GM21786 (cell line): ENCODE data around the gene TNIK.
"Not testable (repeated sequence)": the region's sequence is repeated elsewhere in the genome, so short reads cannot be mapped to it uniquely, and the experiment has no call there.

ENCODE experiments used
- ATAC-seq: cut with Tn5 transposase; IDR thresholded peaks from one replicate; pipeline ENCODE4 v1.9.1; 2021; ENCODE audit not compliant: unreplicated experiment

The TNIK gene

DNA sequence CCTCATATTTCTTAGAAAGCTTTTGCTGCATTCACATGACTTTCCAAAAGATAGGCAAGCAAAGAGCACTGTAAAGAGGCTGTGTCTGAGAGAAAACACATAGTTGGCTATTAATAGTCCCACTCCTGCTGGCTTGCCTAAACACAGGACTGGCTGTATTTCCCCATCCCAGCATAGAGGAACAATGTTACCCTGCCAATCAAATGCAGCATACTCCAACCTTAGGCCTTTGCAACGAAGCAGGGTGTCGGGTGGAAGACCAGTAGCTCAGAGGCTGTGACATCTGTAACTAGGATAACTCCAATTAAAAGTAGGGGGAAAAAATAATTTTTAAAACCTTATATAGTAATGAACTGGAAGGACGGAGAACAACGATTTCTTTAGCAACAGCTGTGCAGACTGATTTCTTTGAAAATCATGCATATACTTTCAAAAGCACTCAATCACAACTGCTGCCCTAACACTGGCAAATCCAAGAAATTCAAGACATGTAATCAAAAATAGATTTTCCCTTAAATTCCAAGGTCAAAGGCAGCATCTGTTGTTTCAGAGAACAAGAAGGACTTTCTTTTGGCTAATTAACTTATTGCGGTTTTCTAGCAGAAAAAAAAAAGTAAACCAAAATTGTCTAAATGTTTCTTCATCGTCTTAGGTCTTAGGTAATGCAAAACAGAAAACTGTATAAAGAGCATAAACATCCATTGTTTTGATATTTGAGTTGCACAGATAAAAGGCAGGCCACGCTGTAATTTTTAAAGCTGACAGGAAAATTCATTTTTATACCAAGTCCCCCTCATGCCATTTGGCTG, 139.3 kb downstream of the TNIK start:
- ATAC-seq, result no peak

DNA sequence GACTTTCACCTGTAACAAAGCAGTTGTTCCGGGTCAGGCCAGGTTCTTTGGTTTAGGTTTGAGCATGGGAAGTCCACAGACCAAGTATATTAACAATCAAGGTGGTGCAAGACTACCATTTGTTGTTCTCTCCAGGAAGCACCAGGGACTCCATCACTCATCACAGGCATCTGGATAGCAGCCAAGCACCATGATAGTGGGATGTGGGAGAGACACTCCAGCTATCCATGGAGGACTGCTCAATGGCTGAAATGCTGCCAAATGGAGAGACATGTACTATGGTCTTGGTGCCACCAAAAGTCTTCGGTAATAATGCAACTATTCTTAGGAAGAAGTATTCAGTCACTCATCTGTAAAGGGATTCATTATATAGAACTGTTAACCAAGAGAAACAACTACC, 143.0 kb downstream of the TNIK start:
- ATAC-seq, result no peak

DNA sequence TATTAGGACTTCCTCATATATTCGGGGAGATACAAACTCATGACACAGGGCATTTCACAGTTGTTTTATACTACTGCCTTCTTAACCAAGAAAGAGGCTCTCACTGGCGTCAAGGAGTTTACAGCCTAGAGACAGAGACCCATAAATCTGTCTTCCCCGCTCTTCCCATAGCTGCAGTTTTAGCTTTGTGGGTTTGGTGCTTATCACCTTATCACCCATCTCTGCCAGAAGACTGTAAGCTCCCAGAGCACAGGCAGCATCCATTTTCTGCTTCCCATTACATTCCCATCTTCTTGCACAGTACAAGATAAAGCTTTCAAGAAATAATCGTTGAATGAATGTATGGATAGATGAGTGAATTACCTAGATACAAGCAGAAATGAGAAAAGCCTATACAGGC, 144.3 kb downstream of the TNIK start:
- no peak for ATAC-seq

DNA sequence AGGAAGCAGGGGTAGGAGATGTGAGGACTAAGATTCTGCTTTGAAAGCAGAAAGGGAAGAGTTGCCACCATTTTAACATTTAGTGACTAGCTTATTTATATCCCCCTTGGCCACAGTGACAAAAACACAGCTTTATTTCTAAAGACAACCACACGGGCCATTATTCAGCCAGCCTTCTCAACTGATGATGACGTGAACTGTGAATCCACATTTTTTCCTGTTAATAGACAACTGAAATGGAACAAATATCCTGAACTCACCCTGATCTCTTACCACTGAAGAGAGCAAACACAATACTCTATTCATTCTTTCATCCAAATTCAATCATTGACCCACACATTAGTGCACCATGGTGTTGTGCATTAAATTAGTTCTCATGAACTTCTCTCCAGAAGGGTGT, 145.1 kb downstream of the TNIK start:
- no peak for ATAC-seq

DNA sequence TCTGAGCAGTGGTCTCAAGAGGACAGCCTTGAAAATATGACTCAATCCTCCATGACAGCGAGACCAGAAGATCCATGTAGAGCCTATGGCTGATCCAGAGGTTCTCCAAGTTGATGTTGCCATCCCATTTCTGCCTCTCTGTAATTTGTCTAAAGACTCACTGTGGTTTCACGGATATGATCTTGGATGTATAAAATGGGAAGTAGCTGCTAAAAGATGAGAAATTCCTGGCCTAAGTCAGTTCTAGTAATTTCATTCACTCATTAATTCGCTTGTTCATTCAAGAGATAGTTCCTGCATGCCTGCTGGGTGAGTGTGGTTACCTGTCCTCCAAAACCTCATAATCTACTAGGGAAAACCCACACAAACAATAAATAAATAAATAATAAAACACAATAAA, 145.9 kb downstream of the TNIK start:
- ATAC-seq, result no peak

DNA sequence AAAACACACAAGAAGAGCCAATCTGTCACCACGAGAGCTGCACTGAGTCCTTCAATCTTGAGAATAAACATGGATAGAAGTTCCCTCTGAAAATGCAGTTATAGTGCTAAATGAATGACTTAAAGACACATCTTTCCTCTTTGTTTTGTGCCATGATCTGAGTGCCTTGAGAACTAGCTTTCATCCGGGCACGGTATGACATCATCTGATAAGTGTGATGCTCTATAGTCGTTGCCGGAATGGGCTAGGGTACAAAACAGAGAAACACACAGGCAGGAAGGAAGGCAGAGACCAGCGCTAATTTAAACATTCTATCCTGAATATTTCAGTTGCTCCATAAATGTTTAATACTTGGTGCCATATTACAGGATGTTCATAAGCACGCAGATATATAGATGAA, 146.5 kb downstream of the TNIK start:
- ATAC-seq, result no peak

DNA sequence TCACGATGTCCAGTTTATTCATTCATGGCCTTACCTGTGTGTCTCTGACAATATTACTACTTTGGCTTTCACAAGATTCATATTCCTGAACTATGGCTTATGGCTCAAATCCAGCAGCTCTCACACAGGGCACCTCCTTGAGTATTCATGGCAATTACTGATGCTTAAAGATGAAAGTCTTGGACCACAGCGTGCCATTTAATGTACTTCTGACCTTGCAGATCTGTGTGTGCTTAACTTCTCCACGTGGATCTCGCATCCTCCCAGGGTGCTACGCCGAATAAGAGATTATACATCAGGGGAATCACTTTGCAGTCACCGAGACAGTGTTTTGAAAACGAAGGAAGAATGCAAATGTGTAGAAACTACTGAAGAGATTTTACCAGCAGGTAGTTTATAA, 147.5 kb downstream of the TNIK start:
- ATAC-seq, result no peak

DNA sequence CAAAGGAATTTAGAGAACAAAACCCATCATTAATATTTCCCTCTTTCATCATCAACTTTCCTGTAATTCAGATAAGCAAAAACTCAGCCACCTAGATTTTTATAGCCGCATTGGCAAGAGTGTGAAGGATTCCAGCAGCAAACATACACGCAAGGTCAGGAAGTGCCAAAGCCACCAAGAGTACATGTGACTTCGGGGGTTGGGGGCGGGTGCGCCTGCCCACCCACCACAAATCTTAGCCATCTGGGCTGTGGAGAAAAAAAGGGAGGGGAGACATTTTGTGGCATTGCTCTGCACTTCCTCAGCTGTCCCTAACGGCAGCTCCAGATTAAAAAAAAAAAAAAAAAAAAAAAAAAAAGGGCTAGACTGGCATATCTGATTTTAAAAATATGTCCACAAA, 148.4 kb downstream of the TNIK start:
- ATAC-seq, result no peak

DNA sequence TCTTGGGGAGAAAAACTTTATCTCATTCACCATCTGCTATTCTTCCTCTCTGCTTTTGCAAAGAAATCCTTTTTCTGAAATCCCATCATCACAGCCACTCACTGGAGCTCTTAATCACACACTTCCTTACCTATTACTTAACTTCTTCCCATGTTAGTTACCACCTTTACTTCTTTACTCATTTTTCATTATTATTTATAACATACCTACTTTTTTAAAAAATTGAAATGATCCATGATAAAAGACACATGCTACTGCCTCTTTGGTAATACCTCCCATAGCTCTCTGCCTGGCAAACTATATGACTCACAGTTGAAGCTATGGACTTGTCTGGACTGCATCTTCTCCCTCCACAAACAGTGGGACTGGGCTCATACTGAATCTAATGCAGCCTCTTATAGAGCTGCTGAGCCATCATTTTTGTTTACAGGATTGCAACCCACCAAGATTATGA, 150.3 kb downstream of the TNIK start:
- peak; percentile 50 for ATAC-seq

DNA sequence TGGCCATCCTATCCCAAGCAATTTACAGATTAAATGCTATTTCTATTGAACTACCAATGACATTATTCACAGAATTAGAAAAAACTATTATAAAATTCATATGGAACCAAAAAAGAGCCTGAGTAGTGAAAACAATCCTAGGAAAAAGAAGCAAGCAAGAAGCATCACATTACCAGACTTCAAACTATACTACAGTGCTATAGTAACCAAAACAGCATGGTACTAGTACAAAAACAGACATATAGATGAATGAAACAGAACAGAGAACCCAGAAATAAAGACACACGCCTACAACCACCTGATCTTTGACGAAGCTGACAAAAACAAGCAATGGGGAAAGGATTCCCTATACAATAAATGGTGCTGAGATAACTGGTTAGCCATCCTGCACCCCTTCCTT, 152.2 kb downstream of the TNIK start:
- no peak for ATAC-seq

DNA sequence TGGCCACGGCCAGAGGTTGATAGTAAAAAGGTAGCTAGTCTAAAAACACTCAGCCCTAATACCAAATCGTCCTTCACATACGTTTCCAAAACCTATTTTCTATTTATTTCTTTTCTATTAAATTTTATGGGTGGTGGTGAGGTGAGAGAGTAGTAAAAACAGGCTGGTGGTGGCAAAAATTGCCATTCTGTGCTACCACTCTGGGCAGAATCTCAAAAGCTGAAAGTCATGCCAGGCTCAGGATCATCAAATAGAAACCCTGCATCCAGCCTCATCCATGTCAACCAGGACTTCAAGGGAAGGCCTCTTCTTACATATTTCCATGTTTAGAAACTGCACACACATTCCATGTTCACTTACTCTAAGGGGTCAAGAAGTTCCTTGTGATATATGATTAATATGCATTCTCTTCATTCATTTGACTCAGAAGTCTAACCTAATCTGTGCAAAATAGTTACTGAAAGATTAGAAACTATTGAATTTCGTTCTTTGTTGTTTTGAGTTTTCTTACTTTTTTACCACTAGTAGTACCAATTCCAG, 153.1 kb downstream of the TNIK start:
- no peak for ATAC-seq

DNA sequence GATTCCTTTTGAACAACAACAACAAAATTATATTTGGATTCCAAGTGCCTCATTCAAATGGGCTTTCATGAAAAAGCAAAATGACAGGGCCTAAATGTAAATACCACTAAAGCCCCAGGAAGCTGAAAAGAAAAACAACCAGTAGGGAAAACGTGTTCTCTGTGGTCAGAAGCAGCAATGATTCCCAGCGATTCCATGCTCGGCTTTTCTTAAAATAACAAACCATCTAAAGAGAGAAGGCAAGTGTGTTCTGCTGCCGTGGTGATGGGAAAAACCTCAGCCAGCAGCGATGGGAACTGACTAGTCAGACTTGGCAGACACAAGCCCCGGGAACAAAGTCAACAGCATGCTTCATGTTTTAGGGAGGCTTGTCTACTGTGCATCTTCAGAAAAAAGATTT, 153.6 kb downstream of the TNIK start:
- no peak for ATAC-seq

DNA sequence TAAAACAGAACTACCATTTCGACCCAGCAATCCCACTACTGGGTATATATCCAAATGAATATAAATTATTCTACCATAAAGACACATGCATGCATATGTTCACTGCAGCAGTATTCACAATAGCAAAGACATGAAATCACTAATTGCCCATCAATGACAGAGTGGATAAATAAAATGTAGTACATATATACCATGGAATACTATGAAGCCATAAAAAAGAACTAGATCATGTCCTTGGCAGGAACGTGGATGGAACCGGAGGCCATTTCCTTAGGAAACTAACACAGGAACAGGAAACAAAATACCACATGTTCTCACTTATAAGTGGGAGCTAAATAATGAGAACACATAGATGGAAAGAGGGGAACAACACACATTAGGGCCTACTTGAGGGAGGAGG, 154.4 kb downstream of the TNIK start:
- ATAC-seq, result not testable (repeated sequence)

DNA sequence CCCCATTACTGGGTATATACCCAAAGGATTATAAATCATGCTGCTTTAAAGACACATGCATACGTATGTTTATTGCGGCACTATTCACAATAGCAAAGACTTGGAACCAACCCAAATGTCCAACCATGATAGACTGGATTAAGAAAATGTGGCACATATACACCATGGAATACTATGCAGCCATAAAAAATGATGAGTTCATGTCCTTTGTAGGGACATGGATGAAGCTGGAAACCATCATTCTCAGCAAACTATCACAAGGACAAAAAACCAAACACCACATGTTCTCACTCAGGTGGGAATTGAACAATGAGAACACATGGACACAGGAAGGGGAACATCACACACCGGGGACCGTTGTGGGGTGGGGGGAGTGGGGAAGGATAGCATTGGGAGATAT, 155.7 kb downstream of the TNIK start:
- not testable (repeated sequence) for ATAC-seq

DNA sequence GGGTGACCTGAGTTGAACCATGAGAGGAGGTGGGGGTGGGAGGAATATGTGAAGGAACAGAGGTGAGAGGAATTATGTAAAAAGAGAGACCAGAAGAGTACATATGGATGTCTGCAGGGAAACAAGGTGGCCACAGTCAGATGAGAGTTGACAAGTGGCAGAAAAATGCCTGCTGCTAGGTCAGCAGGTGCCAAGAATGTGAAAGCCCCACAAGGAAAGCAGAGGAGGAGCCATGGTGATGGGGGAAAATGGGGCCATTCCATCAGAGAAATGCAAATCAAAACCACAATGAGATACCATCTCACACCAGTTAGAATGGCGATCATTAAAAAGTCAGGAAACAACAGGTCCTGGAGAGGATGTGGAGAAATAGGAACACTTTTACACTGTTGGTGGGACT, 156.2 kb downstream of the TNIK start:
- not testable (repeated sequence) for ATAC-seq

DNA sequence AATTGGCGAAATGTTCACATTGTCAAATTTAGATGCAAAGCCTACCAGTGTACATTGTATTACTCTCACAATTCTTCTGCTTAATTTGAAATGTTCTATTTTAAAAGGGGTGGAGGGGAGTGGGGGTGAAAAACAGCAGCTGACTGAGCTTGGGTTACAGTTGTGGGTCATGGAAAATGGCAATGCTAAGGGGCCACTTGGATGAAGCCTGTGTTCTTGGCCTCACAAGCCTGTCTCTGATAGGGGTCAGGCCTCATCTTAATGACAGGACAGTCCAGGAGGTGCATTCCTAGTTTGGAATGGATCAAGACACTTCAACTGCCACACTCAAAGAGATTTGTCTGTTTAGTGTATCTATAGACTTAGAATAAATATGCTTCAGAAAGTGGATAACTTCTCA, 158.2 kb downstream of the TNIK start:
- ATAC-seq, result no peak

DNA sequence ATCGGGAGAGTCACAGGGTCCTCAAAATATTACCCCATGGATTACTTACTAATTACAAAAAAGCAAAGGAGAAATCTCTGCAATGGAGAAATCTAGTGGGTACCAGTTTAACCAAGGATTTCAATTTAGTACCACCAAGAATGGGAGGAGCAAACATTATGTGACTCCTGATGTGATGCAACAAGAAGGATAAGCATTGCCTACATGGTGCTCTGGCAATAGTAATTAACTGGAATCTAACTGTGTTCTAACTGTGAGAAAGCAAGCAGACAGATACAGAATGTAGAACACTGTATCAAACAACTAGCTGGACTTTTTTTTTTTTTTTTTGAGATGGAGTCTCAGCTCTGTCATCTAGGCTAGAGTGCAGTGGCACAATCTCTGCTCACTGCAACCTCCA, 159.2 kb downstream of the TNIK start:
- no peak for ATAC-seq

DNA sequence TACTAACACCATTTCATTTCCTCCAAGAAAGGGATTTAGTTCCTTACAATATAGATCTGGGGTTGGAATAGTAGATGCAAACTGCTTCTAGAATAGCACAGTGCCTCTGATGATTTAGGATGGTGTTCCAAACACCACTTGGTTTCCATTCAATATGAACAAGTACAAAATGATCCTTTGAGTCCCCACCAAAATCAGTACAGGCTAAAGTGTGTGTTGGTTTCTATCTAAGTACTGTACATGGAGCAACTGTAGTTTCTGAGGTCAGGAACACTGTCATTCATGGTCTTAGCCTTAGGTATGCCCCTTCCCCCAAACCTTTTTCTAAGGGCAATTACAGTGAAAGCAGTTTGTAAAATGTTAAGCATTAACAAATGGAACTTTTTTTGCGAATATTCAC, 162.3 kb downstream of the TNIK start:
- ATAC-seq, result no peak

DNA sequence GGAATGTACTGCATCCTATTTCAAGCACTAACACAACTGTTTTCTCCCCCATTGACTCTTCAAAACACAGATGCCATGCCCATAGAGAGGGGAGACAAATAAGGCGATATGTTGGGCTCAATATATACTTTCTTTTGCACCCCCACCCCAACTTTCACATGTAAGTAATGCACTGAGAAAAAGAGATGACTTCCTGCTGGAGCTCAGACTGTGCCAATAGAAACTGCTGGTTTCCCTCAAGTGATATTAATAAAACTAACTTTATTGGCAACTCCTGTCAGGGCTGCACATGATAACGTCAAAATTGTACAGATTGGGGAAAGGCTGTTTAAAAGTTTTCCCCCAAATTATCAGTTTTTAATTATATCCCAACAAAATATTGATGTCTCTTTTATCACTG, 163.0 kb downstream of the TNIK start:
- no peak for ATAC-seq

DNA sequence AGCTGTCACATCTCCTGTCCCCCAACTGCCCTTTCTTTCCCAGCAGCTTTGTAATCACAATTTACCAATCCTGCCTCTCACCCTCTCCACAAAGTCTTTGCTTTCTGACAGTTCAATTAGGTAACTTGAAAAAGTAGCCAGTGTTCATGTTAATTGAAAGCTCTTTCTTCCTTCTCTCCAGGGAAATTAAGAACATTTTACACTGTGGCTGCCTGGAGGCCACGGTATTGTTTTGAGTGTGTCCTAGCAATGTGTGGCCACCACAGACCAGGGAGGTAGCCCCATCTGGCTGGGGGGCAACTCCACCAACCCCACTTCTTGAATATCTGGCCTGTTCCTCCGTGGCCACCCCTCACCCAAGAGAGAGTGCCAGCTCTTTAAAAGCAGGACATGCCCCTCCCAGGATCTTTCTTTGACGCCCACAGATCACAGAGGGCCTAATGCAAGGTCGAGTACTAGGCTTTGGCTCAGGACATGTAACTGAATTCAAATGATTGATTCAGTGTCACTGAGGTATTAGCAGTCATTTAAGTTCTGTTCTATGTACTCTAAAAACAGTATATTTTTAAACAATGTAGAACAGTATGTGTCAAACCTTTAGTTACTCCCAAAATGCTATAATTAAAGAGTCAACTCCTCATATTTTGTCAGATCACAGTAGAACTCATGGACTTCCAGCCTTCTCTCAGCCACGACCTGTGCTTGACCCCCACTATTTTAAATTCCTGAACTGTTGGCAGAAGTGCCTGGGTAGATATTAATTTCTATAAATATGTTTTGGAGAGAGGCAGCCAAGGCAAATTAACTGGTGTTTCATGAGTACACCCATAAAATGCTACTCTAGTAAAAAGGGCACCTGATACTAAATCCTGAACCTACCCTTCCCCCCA, 164.5 kb downstream of the TNIK start:
- no peak for ATAC-seq

DNA sequence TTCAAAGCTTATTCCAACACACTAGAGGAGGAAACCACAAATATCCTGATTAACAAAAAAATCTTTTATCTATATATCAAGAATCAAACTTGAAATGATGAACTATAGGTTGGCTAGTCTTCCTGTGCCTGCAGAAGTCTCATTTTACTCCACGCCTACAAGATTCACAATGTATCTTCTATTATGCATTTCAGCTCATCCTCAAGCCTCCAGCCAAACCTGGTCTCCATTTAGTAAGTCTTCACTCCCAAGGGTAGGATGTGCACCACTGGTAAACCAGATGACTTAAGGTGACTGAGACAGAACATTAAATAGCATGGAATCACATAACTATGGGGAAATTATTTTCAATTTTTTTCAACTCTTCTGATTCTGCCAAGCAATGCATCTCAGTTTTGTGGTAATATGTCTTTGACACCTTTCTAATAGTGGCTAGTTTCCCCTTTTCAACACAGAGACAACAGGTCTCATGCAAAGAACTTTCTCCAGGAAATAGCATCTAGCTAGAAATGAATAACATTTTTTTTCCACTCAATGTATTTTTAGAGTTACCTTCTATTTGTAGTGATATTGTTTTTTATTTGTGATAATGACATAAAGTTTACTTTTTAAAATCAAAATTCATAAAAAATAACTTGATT, 166.9 kb downstream of the TNIK start:
- peak; percentile 60 for ATAC-seq
